ENCODE data around the gene CD3G.
"Not testable (repeated sequence)": the region's sequence is repeated elsewhere in the genome, so short reads cannot be mapped to it uniquely, and the experiment has no call there.

Gene CD3G

GRCh38 chr11:118380571-118380970, 36.4 kb downstream of the CD3G start:
- DNase-seq (ENCODE audit: low spot score), result no peak

GRCh38 chr11:118382954-118383353, 38.8 kb downstream of the CD3G start:
- DNase-seq (ENCODE audit: low spot score), result no peak

- no peak for DNase-seq (ENCODE audit: low spot score)
Measured at GRCh38 chr11:118383657-118384056, 39.5 kb downstream of the CD3G start.

GRCh38 chr11:118396097-118396501, 52.0 kb downstream of the CD3G start:
- DNase-seq (ENCODE audit: low spot score), result no peak

GRCh38 chr11:118397448-118397847, 53.3 kb downstream of the CD3G start:
- no peak for DNase-seq (ENCODE audit: low spot score)

GRCh38 chr11:118398791-118399559, 54.8 kb downstream of the CD3G start:
- DNase-seq (ENCODE audit: low spot score), result peak; percentile 34

GRCh38 chr11:118401151-118401879, 57.2 kb downstream of the CD3G start, which contains the start of gene ATP5MG:
TSS of gene ATP5MG (plus strand) at chr11:118401606. CDS start at chr11:118401666, 60 bp downstream.
- DNase-seq (ENCODE audit: low spot score), result peak; percentile 88

GRCh38 chr11:118401880-118402590, 57.9 kb downstream of the CD3G start:
- no peak for DNase-seq (ENCODE audit: low spot score)

GRCh38 chr11:118402594-118402993, 58.5 kb downstream of the CD3G start:
- not testable (repeated sequence) for DNase-seq (ENCODE audit: low spot score)
